Measurements from ENCODE around the gene SP3.

- no peak for TF ChIP-seq CTCF (IDR thresholded peaks at IDR 0.05 in 8 of 11, conservative IDR thresholded peaks at IDR 0.05 in 3 of 11)
- TF ChIP-seq POLR2A (IDR thresholded peaks at IDR 0.05): no peak
- TF ChIP-seq POLR2AphosphoS5 (IDR thresholded peaks at IDR 0.05): no peak
Observed at GRCh38 chr2:173952267-173953046, 12.7 kb downstream of the SP3 start.
